GM12891 (cell line): ENCODE results near the gene PKD2.

Experiments used
- DNase-seq: peaks from one replicate; pipeline ENCODE4 v3.0.0; 2011; ENCODE audit warnings: low spot score; ENCODE audit not compliant: insufficient read length
- FAIRE-seq: peaks from 2 replicates; lab custom pipeline; 2011; peaks lifted over from hg19 to GRCh38; lab: Jason Lieb, UNC
- PAX5 ChIP-seq: IDR thresholded peaks from 2 replicates; pipeline ENCODE4 v1.6.1; 2011; ENCODE audit warnings: low read length, moderate library complexity, mild to moderate bottlenecking; ENCODE audit not compliant: insufficient read depth, severe bottlenecking
- POLR2A ChIP-seq: IDR thresholded peaks from 2 replicates; pipeline ENCODE4 v1.6.1; 2011; ENCODE audit warnings: low read depth, low read length, control low read depth
- POLR2AphosphoS5 ChIP-seq: IDR thresholded peaks from 2 replicates; pipeline ENCODE4 v1.6.1; 2011; ENCODE audit warnings: low read depth, low read length, control low read depth
- POU2F2 ChIP-seq: IDR thresholded peaks from 2 replicates; pipeline ENCODE4 v1.6.1; 2011; ENCODE audit warnings: low read depth, mild to moderate bottlenecking, control low read depth, low read length, moderate library complexity
- SPI1 ChIP-seq: IDR thresholded peaks from 2 replicates; pipeline ENCODE4 v1.6.1; 2011; ENCODE audit warnings: low read depth, low read length, control low read depth
- TAF1 ChIP-seq: IDR thresholded peaks from 2 replicates; pipeline ENCODE4 v1.6.1; 2011; ENCODE audit warnings: low read depth, low read length, control low read depth

Gene PKD2

GRCh38 chr4:88062311-88062710, 54.9 kb downstream of the PKD2 start:
- no peak for FAIRE-seq
- no peak for DNase-seq
- no peak for TF ChIP-seq PAX5
- no peak for TF ChIP-seq POU2F2
- TF ChIP-seq TAF1: no peak
- no peak for TF ChIP-seq SPI1
- no peak for TF ChIP-seq POLR2A
- no peak for TF ChIP-seq POLR2AphosphoS5

GRCh38 chr4:88062843-88063242, 55.4 kb downstream of the PKD2 start:
- FAIRE-seq (no peak), DNase-seq (no peak)
- TF ChIP-seq POLR2AphosphoS5: no peak
- TF ChIP-seq SPI1: no peak
- TF ChIP-seq POLR2A: no peak
- no peak for TF ChIP-seq POU2F2
- TF ChIP-seq PAX5: no peak
- TF ChIP-seq TAF1: no peak

- DNase-seq (no peak), FAIRE-seq (no peak)
- TF ChIP-seq POU2F2 (no peak), TAF1 (no peak), SPI1 (no peak), POLR2AphosphoS5 (no peak), PAX5 (no peak), POLR2A (no peak)
These were observed 56.3 kb downstream of the PKD2 start for GRCh38 chr4:88063634-88064296.

GRCh38 chr4:88064410-88064809, 57.0 kb downstream of the PKD2 start:
- no peak for DNase-seq
- no peak for FAIRE-seq
- TF ChIP-seq POLR2AphosphoS5 (no peak), TAF1 (no peak), PAX5 (no peak), SPI1 (no peak), POLR2A (no peak), POU2F2 (no peak)

GRCh38 chr4:88070031-88070430, 62.6 kb downstream of the PKD2 start:
- DNase-seq: no peak
- FAIRE-seq: no peak
- TF ChIP-seq SPI1: no peak
- no peak for TF ChIP-seq POLR2AphosphoS5
- no peak for TF ChIP-seq POLR2A
- TF ChIP-seq TAF1: no peak
- no peak for TF ChIP-seq PAX5
- no peak for TF ChIP-seq POU2F2

GRCh38 chr4:88075336-88075735, 67.9 kb downstream of the PKD2 start:
- TF ChIP-seq POLR2AphosphoS5 (no peak), POLR2A (no peak), PAX5 (no peak), TAF1 (no peak), POU2F2 (no peak), SPI1 (no peak)
- DNase-seq (no peak), FAIRE-seq (no peak)

- FAIRE-seq (no peak), DNase-seq (no peak)
- TF ChIP-seq SPI1 (no peak), PAX5 (no peak), POU2F2 (no peak), TAF1 (no peak), POLR2A (no peak), POLR2AphosphoS5 (no peak)
These were observed 70.6 kb downstream of the PKD2 start for GRCh38 chr4:88077911-88078524.

- no peak for DNase-seq
- TF ChIP-seq PAX5 (no peak), TAF1 (no peak), POLR2A (no peak), POLR2AphosphoS5 (no peak)
- FAIRE-seq: no peak
These were observed 71.1 kb downstream of the PKD2 start for GRCh38 chr4:88078579-88078978.

GRCh38 chr4:88080626-88081025, 73.2 kb downstream of the PKD2 start:
- TF ChIP-seq POLR2AphosphoS5: no peak
- FAIRE-seq: no peak
- DNase-seq: no peak
